NT2/D1 (cell line): ENCODE data around the gene CMTM6.

Experiments
- DNase-seq: peaks from one replicate; pipeline ENCODE4 v3.0.0-alpha.2; 2011; ENCODE audit warnings: low read depth, low spot score
- H3K27me3 ChIP-seq: 2 replicates; pipeline ENCODE4 v1.6.0; 2011; ENCODE audit warnings: mild to moderate bottlenecking; ENCODE audit not compliant: insufficient read length, insufficient read depth
- H3K36me3 ChIP-seq: 2 replicates; pipeline ENCODE4 v1.6.1; 2011; ENCODE audit warnings: mild to moderate bottlenecking, low read length, mixed read lengths; ENCODE audit not compliant: insufficient read depth, insufficient read length
- H3K4me1 ChIP-seq: 2 replicates; pipeline ENCODE4 v1.5.1; 2011; ENCODE audit not compliant: insufficient read depth, insufficient read length
- H3K4me3 ChIP-seq: 2 replicates; pipeline ENCODE4 v1.5.1; 2011; ENCODE audit warnings: low read depth; ENCODE audit not compliant: insufficient read length
- H3K9ac ChIP-seq: 2 replicates; pipeline ENCODE4 v1.6.0; 2011; ENCODE audit warnings: low read depth; ENCODE audit not compliant: insufficient read length
- H3K9me3 ChIP-seq: 2 replicates; pipeline ENCODE4 v1.5.1; 2011; ENCODE audit warnings: mild to moderate bottlenecking, low read length; ENCODE audit not compliant: insufficient read depth
- SUZ12 ChIP-seq: IDR thresholded peaks from 2 replicates; pipeline ENCODE4 v1.6.1; 2011; ENCODE audit not compliant: insufficient read length, insufficient read depth; ENCODE audit errors: extremely low read depth
- YY1 ChIP-seq: IDR thresholded peaks from 2 replicates; pipeline ENCODE4 v1.6.1; 2011; ENCODE audit not compliant: insufficient read length, insufficient read depth
- ZNF274 ChIP-seq: IDR thresholded peaks from 2 replicates; pipeline ENCODE4 v1.6.1; 2011; ENCODE audit warnings: mild to moderate bottlenecking, low read depth, low read length

Gene CMTM6

GRCh38 chr3:32502118-32502945, at the start of gene CMTM6:
Gene CMTM6, minus strand, starts transcription at chr3:32502852. Its CDS starts 107 bp downstream, at chr3:32502745.
- peak; percentile 60 for DNase-seq
- H3K4me1 ChIP-seq = peaks cover 8% of the 10 kb centered on the region
- H3K36me3 ChIP-seq = no peaks in the 10 kb centered on the region
- H3K4me3 ChIP-seq = peak within 1 kb of the TSS; percentile 77
- peak within 1 kb of the TSS; percentile 87 for H3K9ac ChIP-seq
- TF ChIP-seq SUZ12 (no peak), YY1 (no peak), ZNF274 (no peak)
- no peaks in the 10 kb centered on the region for H3K9me3 ChIP-seq
- H3K27me3 ChIP-seq = no peaks in the 10 kb centered on the region

GRCh38 chr3:32552013-32552412, 49.4 kb upstream of the CMTM6 start:
- no peak overlapping the region for H3K9ac ChIP-seq
- no peak overlapping the region for H3K4me3 ChIP-seq
- DNase-seq = no peak
- H3K27me3 ChIP-seq = no peaks in the 10 kb centered on the region
- H3K4me1 ChIP-seq = no peaks in the 10 kb centered on the region
- no peak for TF ChIP-seq YY1
- TF ChIP-seq ZNF274 = no peak
- peaks cover 8% of the 10 kb centered on the region for H3K36me3 ChIP-seq
- H3K9me3 ChIP-seq = no peaks in the 10 kb centered on the region

- Histone ChIP-seq H3K4me1 (no peaks in the 10 kb centered on the region), H3K4me3 (no peak overlapping the region), H3K36me3 (peaks cover 10% of the 10 kb centered on the region), H3K27me3 (no peaks in the 10 kb centered on the region), H3K9me3 (no peaks in the 10 kb centered on the region), H3K9ac (no peak overlapping the region)
- TF ChIP-seq SUZ12 (no peak), ZNF274 (no peak), YY1 (no peak)
- no peak for DNase-seq
Measured at GRCh38 chr3:32551496-32551895, 48.8 kb upstream of the CMTM6 start.

DNA sequence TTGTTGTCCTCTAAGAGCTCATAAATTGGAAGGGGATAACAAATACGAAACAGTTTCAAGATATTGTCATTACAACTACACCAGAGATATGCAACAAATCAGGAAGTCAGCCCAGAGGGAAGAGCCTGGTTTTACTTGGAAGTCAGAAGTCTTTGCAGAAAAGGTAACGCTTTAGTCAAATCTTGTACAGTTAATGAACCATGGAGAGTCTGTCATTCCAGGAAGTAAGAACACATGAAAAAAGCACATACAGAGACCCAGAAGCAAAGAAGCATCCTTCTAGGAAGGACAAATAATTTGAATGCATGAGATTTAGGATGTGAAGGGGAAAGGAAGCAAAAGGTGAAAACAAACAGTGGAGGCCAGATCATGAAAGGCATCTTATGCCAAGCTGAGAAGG, 48.4 kb upstream of the CMTM6 start:
- Histone ChIP-seq H3K4me1 (no peaks in the 10 kb centered on the region), H3K4me3 (no peak overlapping the region), H3K9ac (no peak overlapping the region), H3K9me3 (no peaks in the 10 kb centered on the region), H3K36me3 (peaks cover 6% of the 10 kb centered on the region), H3K27me3 (no peaks in the 10 kb centered on the region)
- TF ChIP-seq SUZ12 (no peak), ZNF274 (no peak), YY1 (no peak)
- no peak for DNase-seq

- no peak overlapping the region for H3K4me3 ChIP-seq
- no peak for TF ChIP-seq YY1
- TF ChIP-seq SUZ12 = no peak
- TF ChIP-seq ZNF274 = no peak
- DNase-seq = no peak
- no peaks in the 10 kb centered on the region for H3K4me1 ChIP-seq
- no peak overlapping the region for H3K9ac ChIP-seq
- peaks cover 25% of the 10 kb centered on the region for H3K36me3 ChIP-seq
- H3K9me3 ChIP-seq = no peaks in the 10 kb centered on the region
- H3K27me3 ChIP-seq = no peaks in the 10 kb centered on the region
Measured at GRCh38 chr3:32545305-32545704, 42.7 kb upstream of the CMTM6 start.

DNA sequence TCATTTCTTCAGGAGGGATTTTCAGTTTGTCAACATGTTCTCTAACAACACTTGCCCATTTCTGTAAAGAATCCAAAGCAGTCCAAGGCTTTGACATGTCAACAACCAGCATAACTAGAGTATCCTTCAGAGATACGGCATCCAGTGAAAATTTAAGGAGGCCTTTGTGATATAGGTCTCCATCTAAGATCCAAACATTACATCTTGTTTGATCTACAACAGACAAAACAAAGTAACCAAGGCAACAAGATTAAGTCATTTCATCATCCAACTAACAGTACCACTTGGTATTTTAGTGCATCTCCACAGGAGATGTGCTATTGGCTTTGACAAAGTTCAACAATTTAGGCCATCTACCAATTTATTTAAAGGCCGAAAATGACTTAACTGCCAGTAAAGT, 42.2 kb upstream of the CMTM6 start:
- no peak overlapping the region for H3K4me3 ChIP-seq
- TF ChIP-seq ZNF274 (no peak), SUZ12 (no peak), YY1 (no peak)
- no peaks in the 10 kb centered on the region for H3K4me1 ChIP-seq
- peaks cover 29% of the 10 kb centered on the region for H3K36me3 ChIP-seq
- H3K9me3 ChIP-seq = no peaks in the 10 kb centered on the region
- DNase-seq = no peak
- H3K9ac ChIP-seq = no peak overlapping the region
- H3K27me3 ChIP-seq = no peaks in the 10 kb centered on the region

GRCh38 chr3:32542807-32543206, 40.2 kb upstream of the CMTM6 start:
- H3K4me1 ChIP-seq = no peaks in the 10 kb centered on the region
- H3K9ac ChIP-seq = no peak overlapping the region
- H3K27me3 ChIP-seq = no peaks in the 10 kb centered on the region
- no peak overlapping the region for H3K4me3 ChIP-seq
- H3K9me3 ChIP-seq = no peaks in the 10 kb centered on the region
- TF ChIP-seq SUZ12 = no peak
- no peak for TF ChIP-seq YY1
- no peak for TF ChIP-seq ZNF274
- no peak for DNase-seq
- H3K36me3 ChIP-seq = peaks cover 33% of the 10 kb centered on the region
